Measurements from ENCODE around the gene GJC1. TPM values are rescaled to one million over a fixed set of nuclear protein-coding genes. Genes with fewer than 3 reads are reported as not detected.

The GJC1 gene
- polyA plus RNA-seq, 1 donor from 2014 or later: 8.0 TPM

DNA sequence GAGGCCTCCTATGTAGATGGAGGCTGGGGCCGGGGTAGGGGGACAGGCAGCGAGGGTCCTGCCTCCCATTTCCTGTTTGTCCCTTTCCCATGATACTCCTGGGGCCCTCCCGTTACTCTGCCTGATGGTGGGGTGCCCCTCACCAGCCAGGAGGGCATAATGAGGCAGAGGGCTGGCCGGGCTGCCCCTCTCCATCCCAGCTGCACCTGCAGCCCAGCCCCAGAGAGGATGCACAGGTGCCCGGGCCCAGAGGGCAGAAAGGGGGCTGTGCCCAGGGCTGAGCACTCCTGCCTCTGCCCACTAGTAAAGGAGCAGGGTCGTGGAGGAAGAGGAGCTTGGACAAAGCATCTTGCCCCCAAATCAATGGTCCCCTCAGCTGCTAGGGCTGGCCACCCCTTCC is 60.9 kb downstream of the GJC1 start:
- Histone ChIP-seq H3K4me2 (ENCODE audit: low read length) (no peak overlapping the region), H3K4me3 (ENCODE audit: low read length) (no peak overlapping the region), H3K9ac (ENCODE audit: low read length) (no peak overlapping the region), H3F3A (ENCODE audit: insufficient read depth, low read length, poor library complexity, severe bottlenecking) (no peaks in the 10 kb centered on the region), H3K36me3 (ENCODE audit: insufficient read depth, low read length) (no peaks in the 10 kb centered on the region), H3K9me2 (ENCODE audit: insufficient read depth, low read length) (no peaks in the 10 kb centered on the region), H3K27me3 (ENCODE audit: insufficient read depth, low read depth, low read length) (no peaks in the 10 kb centered on the region), H2AFZ (ENCODE audit: low read depth, low read length) (no peak overlapping the region), H3K9me3 (ENCODE audit: low read length) (no peaks in the 10 kb centered on the region), H3K27ac (ENCODE audit: low read length) (no peak overlapping the region), H3K79me2 (replicated peaks; ENCODE audit: insufficient read depth, low read length) (no peaks in the 10 kb centered on the region), H4K20me1 (ENCODE audit: insufficient read depth) (no peaks in the 10 kb centered on the region)
- no peak for TF ChIP-seq RAD21 (conservative IDR thresholded peaks at IDR 0.05)
- TF ChIP-seq EZH2 (IDR thresholded peaks at IDR 0.05; ENCODE audit: borderline replicate concordance, insufficient read depth, low read length, poor library complexity, severe bottlenecking): no peak
- TF ChIP-seq EP300 (conservative IDR thresholded peaks at IDR 0.05; ENCODE audit: poor library complexity, severe bottlenecking): no peak
- TF ChIP-seq MXI1 (conservative IDR thresholded peaks at IDR 0.05; ENCODE audit: poor library complexity, severe bottlenecking): no peak
- no peak for TF ChIP-seq SMC3 (conservative IDR thresholded peaks at IDR 0.05; ENCODE audit: poor library complexity)
- no peak for TF ChIP-seq POLR2AphosphoS5 (IDR thresholded peaks at IDR 0.05)
- TF ChIP-seq, protein P1, sequence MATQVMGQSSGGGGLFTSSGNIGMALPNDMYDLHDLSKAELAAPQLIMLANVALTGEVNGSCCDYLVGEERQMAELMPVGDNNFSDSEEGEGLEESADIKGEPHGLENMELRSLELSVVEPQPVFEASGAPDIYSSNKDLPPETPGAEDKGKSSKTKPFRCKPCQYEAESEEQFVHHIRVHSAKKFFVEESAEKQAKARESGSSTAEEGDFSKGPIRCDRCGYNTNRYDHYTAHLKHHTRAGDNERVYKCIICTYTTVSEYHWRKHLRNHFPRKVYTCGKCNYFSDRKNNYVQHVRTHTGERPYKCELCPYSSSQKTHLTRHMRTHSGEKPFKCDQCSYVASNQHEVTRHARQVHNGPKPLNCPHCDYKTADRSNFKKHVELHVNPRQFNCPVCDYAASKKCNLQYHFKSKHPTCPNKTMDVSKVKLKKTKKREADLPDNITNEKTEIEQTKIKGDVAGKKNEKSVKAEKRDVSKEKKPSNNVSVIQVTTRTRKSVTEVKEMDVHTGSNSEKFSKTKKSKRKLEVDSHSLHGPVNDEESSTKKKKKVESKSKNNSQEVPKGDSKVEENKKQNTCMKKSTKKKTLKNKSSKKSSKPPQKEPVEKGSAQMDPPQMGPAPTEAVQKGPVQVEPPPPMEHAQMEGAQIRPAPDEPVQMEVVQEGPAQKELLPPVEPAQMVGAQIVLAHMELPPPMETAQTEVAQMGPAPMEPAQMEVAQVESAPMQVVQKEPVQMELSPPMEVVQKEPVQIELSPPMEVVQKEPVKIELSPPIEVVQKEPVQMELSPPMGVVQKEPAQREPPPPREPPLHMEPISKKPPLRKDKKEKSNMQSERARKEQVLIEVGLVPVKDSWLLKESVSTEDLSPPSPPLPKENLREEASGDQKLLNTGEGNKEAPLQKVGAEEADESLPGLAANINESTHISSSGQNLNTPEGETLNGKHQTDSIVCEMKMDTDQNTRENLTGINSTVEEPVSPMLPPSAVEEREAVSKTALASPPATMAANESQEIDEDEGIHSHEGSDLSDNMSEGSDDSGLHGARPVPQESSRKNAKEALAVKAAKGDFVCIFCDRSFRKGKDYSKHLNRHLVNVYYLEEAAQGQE (IDR thresholded peaks at IDR 0.05; ENCODE audit: borderline replicate concordance): no peak
- TF ChIP-seq, protein P2, sequence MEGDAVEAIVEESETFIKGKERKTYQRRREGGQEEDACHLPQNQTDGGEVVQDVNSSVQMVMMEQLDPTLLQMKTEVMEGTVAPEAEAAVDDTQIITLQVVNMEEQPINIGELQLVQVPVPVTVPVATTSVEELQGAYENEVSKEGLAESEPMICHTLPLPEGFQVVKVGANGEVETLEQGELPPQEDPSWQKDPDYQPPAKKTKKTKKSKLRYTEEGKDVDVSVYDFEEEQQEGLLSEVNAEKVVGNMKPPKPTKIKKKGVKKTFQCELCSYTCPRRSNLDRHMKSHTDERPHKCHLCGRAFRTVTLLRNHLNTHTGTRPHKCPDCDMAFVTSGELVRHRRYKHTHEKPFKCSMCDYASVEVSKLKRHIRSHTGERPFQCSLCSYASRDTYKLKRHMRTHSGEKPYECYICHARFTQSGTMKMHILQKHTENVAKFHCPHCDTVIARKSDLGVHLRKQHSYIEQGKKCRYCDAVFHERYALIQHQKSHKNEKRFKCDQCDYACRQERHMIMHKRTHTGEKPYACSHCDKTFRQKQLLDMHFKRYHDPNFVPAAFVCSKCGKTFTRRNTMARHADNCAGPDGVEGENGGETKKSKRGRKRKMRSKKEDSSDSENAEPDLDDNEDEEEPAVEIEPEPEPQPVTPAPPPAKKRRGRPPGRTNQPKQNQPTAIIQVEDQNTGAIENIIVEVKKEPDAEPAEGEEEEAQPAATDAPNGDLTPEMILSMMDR (IDR thresholded peaks at IDR 0.05; ENCODE audit: poor library complexity, severe bottlenecking): no peak
- TF ChIP-seq TAF1 (IDR thresholded peaks at IDR 0.05; ENCODE audit: low read depth): no peak

DNA sequence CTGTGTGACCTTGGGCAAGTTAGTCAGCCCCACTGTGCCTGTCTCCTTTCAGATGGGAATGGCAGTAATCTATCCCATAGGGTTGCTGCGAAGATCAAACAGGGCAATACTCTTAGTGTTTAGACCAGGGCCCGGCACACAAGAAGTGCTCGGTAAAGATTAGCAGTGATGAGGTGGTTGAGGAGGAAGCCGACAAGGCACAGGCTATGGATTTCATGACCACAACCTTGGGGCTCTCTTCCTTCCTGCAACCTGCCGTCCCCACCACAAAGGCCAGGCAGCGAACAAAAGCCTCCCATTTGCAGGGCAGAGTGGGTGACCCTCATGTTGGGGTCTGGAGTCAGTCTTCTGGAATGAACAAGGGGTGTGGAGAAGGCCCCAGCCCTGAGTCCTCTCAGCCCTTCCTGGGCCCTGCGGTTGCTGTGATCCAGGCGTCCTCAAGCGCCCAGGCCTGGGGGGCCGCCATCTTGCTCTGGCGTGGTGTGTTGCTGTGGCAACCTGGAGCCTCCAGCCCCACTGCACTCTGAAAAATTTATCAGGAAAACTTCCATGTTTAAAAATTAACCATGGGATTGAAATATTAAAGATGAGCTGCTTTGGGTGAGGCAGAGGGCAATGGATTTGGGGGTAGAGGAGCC is 61.5 kb downstream of the GJC1 start:
- no peaks in the 10 kb centered on the region for H3K27me3 ChIP-seq (ENCODE audit: insufficient read depth, low read depth, low read length)
- no peaks in the 10 kb centered on the region for H3K36me3 ChIP-seq (ENCODE audit: insufficient read depth, low read length)
- no peak for TF ChIP-seq MXI1 (conservative IDR thresholded peaks at IDR 0.05; ENCODE audit: poor library complexity, severe bottlenecking)
- no peak for TF ChIP-seq POLR2AphosphoS5 (IDR thresholded peaks at IDR 0.05)
- TF ChIP-seq, protein P1 (IDR thresholded peaks at IDR 0.05; ENCODE audit: borderline replicate concordance): no peak
- TF ChIP-seq, protein P2 (IDR thresholded peaks at IDR 0.05; ENCODE audit: poor library complexity, severe bottlenecking): no peak
- TF ChIP-seq SMC3 (conservative IDR thresholded peaks at IDR 0.05; ENCODE audit: poor library complexity): no peak
- no peak for TF ChIP-seq TAF1 (IDR thresholded peaks at IDR 0.05; ENCODE audit: low read depth)
- no peak for TF ChIP-seq EP300 (conservative IDR thresholded peaks at IDR 0.05; ENCODE audit: poor library complexity, severe bottlenecking)
- TF ChIP-seq EZH2 (IDR thresholded peaks at IDR 0.05; ENCODE audit: borderline replicate concordance, insufficient read depth, low read length, poor library complexity, severe bottlenecking): no peak
- TF ChIP-seq RAD21 (conservative IDR thresholded peaks at IDR 0.05): no peak
- H2AFZ ChIP-seq (ENCODE audit: low read depth, low read length): no peak overlapping the region
- H3K9ac ChIP-seq (ENCODE audit: low read length): no peak overlapping the region
- no peak overlapping the region for H3K4me3 ChIP-seq (ENCODE audit: low read length)
- no peak overlapping the region for H3K27ac ChIP-seq (ENCODE audit: low read length)
- H3K9me3 ChIP-seq (ENCODE audit: low read length): no peaks in the 10 kb centered on the region
- H4K20me1 ChIP-seq (ENCODE audit: insufficient read depth): no peaks in the 10 kb centered on the region
- H3K79me2 ChIP-seq (replicated peaks; ENCODE audit: insufficient read depth, low read length): no peaks in the 10 kb centered on the region
- no peaks in the 10 kb centered on the region for H3K9me2 ChIP-seq (ENCODE audit: insufficient read depth, low read length)
- H3K4me2 ChIP-seq (ENCODE audit: low read length): no peak overlapping the region
- H3F3A ChIP-seq (ENCODE audit: insufficient read depth, low read length, poor library complexity, severe bottlenecking): no peaks in the 10 kb centered on the region
